ENCODE data around the gene NEK11.

GRCh38 chr3:131141770-131142169 lies 115.1 kb downstream of the NEK11 start:
- TF ChIP-seq SUZ12 (IDR thresholded peaks at IDR 0.05) (no peak), FOXA1 (IDR thresholded peaks at IDR 0.05) (no peak), ELF4 (IDR thresholded peaks at IDR 0.05) (no peak), HDGF (IDR thresholded peaks at IDR 0.05; ENCODE audit: borderline replicate concordance) (no peak), ZNF384 (IDR thresholded peaks at IDR 0.05) (no peak), LEF1 (IDR thresholded peaks at IDR 0.05; ENCODE audit: borderline replicate concordance) (no peak)

All from HEK293T (cell line).